CD4-positive, alpha-beta T cell (primary cell): Measurements from ENCODE around the gene TMPRSS6. TPM values are rescaled to one million over a fixed set of nuclear protein-coding genes. Genes with fewer than 3 reads are reported as not detected.

Source experiments
- ATAC-seq: fragments of 200-7000 bp; cut with Tn5 transposase; one replicate; pipeline ENCODE4 v1.10.0; 2022; ENCODE audit warnings: mild to moderate bottlenecking; ENCODE audit not compliant: poor library complexity
- CTCF ChIA-PET: fragments of 350-600 bp; sonication (Branson Sonifier 250); formaldehyde crosslinking; loops from one replicate; lab custom pipeline; 2021; ENCODE audit warnings: antibody characterized with exemption, inconsistent platforms; lab: Charles Lee
- POLR2A ChIA-PET: fragments of 350-600 bp; sonication (Branson Sonifier 250); formaldehyde crosslinking; loops from one replicate; lab custom pipeline; 2021; ENCODE audit warnings: antibody characterized with exemption, inconsistent platforms; lab: Charles Lee
- DNase-seq, 14 experiments: peaks; one replicate each; pipeline ENCODE4 v3.0.0-alpha.2; 2013 to 2020; ENCODE audit warnings: mixed read lengths in 2 of 14
- H3K27ac ChIP-seq, 2 donors: one replicate each; pipeline versions ENCODE4 v1.5.1 to v1.7.0; 2013; ENCODE audit warnings: low read length in 2 of 2, low read depth in 1 of 2, mild to moderate bottlenecking in 1 of 2
- H3K27me3 ChIP-seq, 2 experiments: 1 replicate in 1 of 2; 2 replicates in 1 of 2; pipeline versions ENCODE4 v1.6.1 to v1.7.0; 2013; ENCODE audit warnings: low read length in 2 of 2, control low read depth in 1 of 2, mild to moderate bottlenecking in 1 of 2, moderate library complexity in 1 of 2; ENCODE audit not compliant: insufficient read depth in 2 of 2, control insufficient read depth in 1 of 2
- H3K36me3 ChIP-seq: one replicate; pipeline ENCODE4 v1.6.1; 2013; ENCODE audit warnings: low read length, control low read depth; ENCODE audit not compliant: insufficient read depth
- H3K4me1 ChIP-seq: one replicate; pipeline ENCODE4 v1.6.1; 2013; ENCODE audit warnings: low read length, control low read depth; ENCODE audit not compliant: insufficient read depth
- H3K4me3 ChIP-seq: one replicate; pipeline ENCODE4 v1.5.1; 2013; ENCODE audit warnings: mild to moderate bottlenecking, low read length, moderate library complexity
- H3K9me3 ChIP-seq, 2 experiments: 1 replicate in 1 of 2; 2 replicates in 1 of 2; pipeline versions ENCODE4 v1.6.1 to v1.7.0; 2013; ENCODE audit warnings: low read length in 2 of 2, mild to moderate bottlenecking in 2 of 2, control low read depth in 1 of 2, moderate library complexity in 1 of 2; ENCODE audit not compliant: control insufficient read depth in 1 of 2, insufficient read depth in 1 of 2
- H3K27ac Mint-ChIP-seq: one replicate; pipeline ENCODE4 v1.8.0; 2020; ENCODE audit warnings: mixed read lengths
- H3K27me3 Mint-ChIP-seq: one replicate; pipeline ENCODE4 v1.8.0; 2021; ENCODE audit warnings: mixed read lengths
- H3K36me3 Mint-ChIP-seq: one replicate; pipeline ENCODE4 v1.8.0; 2021; ENCODE audit warnings: low read depth, mixed read lengths
- H3K4me1 Mint-ChIP-seq: one replicate; pipeline ENCODE4 v1.8.0; 2021; ENCODE audit warnings: low read depth, mixed read lengths
- H3K4me3 Mint-ChIP-seq: one replicate; pipeline ENCODE4 v1.8.0; 2020; ENCODE audit warnings: mild to moderate bottlenecking, mixed read lengths
- H3K9me3 Mint-ChIP-seq: one replicate; pipeline ENCODE4 v1.8.0; 2020; ENCODE audit warnings: mixed read lengths
- CTCF ChIP-seq: fragments of 200-600 bp; IDR thresholded peaks from one replicate; pipeline ENCODE4 v1.8.0; 2022; ENCODE audit warnings: antibody characterized with exemption, mild to moderate bottlenecking
- intact Hi-C, 2 experiments: fragments of 100-400 bp; cut with DNase I in 1 of 2; cut with micrococcal nuclease in 1 of 2; formaldehyde crosslinking; loops; one replicate each; pipeline versions ENCODE4 v1.15.1 to v1.9.0; 2023 to 2025; cut with DNase I, micrococcal nuclease
- total RNA-seq, 174 experiments: library from RNA in 2 of 174; stranded (reverse) in 2 of 174; gene quantifications; one replicate each; pipeline ENCODE4 v1.2.3 and lab custom pipeline; 2021 to 2026

TMPRSS6 gene
- total RNA-seq, 2 experiments from 2014 or later: 0.19 to 0.39 TPM

DNA sequence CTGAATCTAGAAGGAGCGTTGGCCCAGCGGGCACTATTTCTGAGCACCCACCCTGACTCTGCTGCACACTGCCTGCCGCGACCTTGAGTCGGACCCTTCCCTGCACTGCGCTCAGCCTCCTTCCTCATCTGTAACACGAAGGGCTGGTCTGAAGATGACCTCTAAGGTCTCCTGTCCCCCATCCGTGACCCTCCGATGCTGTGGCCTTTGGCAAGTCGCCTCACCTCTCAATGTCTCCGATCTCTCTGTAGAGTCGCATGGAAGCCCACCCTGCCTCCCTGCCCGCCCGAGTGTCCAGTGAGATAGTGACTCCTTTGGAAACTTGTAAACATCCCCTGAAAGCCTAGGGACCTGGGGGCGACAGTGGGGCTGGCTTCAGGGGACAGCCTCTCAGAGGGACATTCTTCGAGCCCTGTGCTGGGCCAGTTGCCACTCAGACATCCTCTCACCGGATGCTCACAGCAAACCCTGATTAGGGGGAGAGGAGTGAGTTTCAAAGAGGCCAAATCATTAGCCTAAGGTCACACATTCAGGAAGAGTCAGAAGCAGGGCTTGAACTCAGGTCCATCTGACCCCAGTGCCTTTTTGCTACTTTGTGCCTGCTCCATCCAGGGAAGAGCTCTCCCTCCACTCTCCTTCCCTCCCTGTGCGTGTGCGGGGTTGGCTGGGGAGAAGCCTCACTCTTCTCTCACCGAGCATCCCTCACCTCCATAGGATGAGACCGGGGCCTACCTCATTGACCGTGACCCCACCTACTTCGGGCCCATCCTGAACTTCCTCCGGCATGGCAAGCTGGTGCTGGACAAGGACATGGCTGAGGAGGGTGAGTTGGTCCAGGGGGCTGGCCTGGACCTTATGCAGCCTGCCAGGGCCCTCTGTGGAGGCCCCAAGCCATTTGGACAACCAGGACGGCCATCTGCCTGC is 56.9 kb downstream of the TMPRSS6 start:
- H3K4me1 Mint-ChIP-seq: peaks cover 5% of the 10 kb centered on the region
- no peaks in the 10 kb centered on the region for H3K27me3 Mint-ChIP-seq
- peak overlapping the region; percentile 69 for H3K27ac Mint-ChIP-seq
- ChIA-PET POLR2A (interaction anchor here (1.4 to 1.7 kb wide), 6 partner anchors 11 to 277 kb away, joined by 3 to 9 read pairs (median 6); partner anchors contain the start of gene IFT27), CTCF (interaction anchor here (1.3 kb wide), 1 partner anchor 69 kb away, joined by 5 read pairs; no protein-coding TSS in a partner anchor)
- intact Hi-C loops: no loop called here
- no peaks in the 10 kb centered on the region for H3K9me3 Mint-ChIP-seq
- Histone ChIP-seq H3K4me3 (peak overlapping the region; percentile 57), H3K27me3 (no peaks in the 10 kb centered on the region), H3K9me3 (no peaks in the 10 kb centered on the region), H3K4me1 (peaks cover 28% of the 10 kb centered on the region), H3K36me3 (peaks cover 22% of the 10 kb centered on the region), H3K27ac (no peak overlapping the region)
- peak overlapping the region; percentile 88 for H3K4me3 Mint-ChIP-seq
- DNase-seq (no peak), ATAC-seq (no peak)
- TF ChIP-seq CTCF: no peak
- H3K36me3 Mint-ChIP-seq: peaks cover 24% of the 10 kb centered on the region

DNA sequence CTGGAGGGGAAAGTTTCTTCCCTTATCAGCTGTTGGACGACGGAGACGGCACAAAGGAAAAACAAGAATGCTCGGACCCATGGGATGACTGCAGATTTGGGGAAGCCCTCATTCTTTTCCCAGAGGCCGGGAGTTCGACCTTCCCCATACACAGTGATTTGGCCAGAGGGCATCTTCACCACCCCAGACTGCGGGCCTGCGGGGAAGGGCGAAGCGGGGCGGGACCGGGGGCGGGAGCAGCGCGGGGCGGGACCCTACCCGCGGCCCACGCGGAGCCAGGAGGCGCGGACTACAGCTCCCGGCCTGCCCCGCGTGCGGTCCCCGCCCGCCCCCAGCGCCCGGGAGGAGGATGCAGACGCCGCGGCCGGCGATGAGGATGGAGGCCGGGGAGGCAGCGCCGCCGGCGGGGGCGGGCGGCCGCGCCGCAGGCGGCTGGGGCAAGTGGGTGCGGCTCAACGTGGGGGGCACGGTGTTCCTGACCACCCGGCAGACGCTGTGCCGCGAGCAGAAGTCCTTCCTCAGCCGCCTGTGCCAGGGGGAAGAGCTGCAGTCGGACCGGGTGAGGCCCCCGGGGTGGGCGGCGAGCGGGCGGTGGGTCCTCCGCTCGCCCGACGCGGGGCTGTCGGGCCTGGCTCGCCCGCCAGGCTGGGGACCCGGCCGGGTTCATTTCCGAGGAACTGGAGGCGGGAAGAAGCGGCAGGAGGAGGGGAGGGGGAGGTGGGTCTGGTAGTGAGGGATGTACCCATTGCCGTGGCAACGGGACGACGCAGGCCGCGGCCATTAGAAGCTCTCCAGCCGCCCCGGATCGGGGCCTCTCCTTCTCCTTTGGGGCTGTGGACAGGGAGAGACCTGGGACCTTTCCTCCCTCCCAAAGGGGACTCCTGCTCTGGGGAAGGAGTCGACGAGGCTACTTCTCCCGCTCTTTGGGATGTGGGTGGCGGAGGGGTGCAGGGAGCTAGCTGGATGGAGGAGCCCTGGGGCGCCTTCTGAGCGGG is 57.8 kb downstream of the TMPRSS6 start, which contains the start of gene KCTD17:
Gene KCTD17, plus strand, starts transcription at position 352 of the 995 bp plus-strand sequence. Its CDS starts 19 bp downstream, at position 371.
- intact Hi-C loops: loop anchor here in 1 of 2 experiments (1.0 kb wide), 1 partner anchor 275 kb away; the partner anchor contains the start of gene IFT27
- H3K9me3 Mint-ChIP-seq: no peaks in the 10 kb centered on the region
- H3K36me3 Mint-ChIP-seq: peaks cover 17% of the 10 kb centered on the region
- H3K4me3 ChIP-seq: peak within 1 kb of the TSS; percentile 57
- ATAC-seq: peak; percentile 99
- ChIA-PET CTCF (interaction anchor here (1.3 kb wide), 1 partner anchor 70 kb away, joined by 5 read pairs; no protein-coding TSS in a partner anchor), POLR2A (interaction anchor here (1.4 to 1.7 kb wide), 6 partner anchors 12 to 276 kb away, joined by 3 to 9 read pairs (median 6); partner anchors contain the start of gene IFT27)
- peaks cover 13% of the 10 kb centered on the region for H3K36me3 ChIP-seq
- peaks cover 5% of the 10 kb centered on the region for H3K4me1 Mint-ChIP-seq
- no peaks in the 10 kb centered on the region for H3K27me3 Mint-ChIP-seq
- peak within 1 kb of the TSS; percentile 88 for H3K4me3 Mint-ChIP-seq
- peak within 1 kb of the TSS; percentile 69 for H3K27ac Mint-ChIP-seq
- H3K9me3 ChIP-seq: no peaks in the 10 kb centered on the region
- H3K27ac ChIP-seq: no peak within 1 kb of the TSS
- peak; percentile 39 to 87 (median 72) for DNase-seq
- no peaks in the 10 kb centered on the region for H3K27me3 ChIP-seq
- peaks cover 28% of the 10 kb centered on the region for H3K4me1 ChIP-seq
- TF ChIP-seq CTCF: no peak
